Measurements from ENCODE around the gene TLE5.
"Not testable (repeated sequence)": the region's sequence is repeated elsewhere in the genome, so short reads cannot be mapped to it uniquely, and the experiment has no call there.

The TLE5 gene

GRCh38 chr19:3041327-3041726 is 21.0 kb downstream of the TLE5 start:
- no peak for DNase-seq

DNA sequence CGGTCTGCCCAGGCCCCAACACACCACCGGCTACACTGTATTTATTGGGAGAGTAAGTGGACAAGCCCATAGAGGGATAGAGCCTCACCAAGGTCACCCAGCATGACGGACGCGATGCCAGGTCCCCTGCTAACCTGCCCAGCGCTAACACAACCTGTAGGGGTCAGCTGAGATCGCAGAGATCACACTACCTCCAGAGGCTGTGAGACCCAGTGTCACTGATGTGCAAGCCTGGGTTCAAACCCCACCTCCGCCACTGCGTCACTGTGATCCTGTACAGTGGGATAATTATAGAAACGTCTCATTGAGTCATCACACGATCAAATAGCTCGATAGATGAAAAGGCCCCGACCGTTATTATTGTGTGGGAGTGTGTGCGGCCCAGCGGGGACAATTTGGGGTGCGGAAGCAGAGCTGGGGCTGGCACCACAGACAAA is 22.6 kb downstream of the TLE5 start:
- DNase-seq, result no peak

GRCh38 chr19:3039125-3039524 is 23.2 kb downstream of the TLE5 start:
- DNase-seq, result no peak

DNA sequence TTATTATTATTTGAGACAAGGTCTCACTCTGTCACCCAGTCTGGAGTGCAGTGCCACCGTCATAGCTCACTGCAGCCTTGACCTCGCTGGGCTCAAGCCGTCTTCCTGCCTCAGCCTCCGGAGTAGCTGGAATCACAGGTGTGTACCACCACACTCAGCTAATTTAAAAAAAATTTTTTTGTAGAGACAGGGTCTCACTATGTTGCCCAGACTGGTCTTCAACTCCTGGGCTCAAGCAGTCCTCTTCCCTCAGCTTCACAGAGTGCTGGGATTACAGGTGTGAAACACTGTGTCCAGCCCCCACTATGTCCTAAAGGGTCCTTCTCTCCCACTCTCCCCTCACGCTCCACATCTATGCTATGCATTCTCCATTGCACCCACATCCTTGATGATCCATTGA is 24.1 kb downstream of the TLE5 start:
- DNase-seq, result no peak

DNA sequence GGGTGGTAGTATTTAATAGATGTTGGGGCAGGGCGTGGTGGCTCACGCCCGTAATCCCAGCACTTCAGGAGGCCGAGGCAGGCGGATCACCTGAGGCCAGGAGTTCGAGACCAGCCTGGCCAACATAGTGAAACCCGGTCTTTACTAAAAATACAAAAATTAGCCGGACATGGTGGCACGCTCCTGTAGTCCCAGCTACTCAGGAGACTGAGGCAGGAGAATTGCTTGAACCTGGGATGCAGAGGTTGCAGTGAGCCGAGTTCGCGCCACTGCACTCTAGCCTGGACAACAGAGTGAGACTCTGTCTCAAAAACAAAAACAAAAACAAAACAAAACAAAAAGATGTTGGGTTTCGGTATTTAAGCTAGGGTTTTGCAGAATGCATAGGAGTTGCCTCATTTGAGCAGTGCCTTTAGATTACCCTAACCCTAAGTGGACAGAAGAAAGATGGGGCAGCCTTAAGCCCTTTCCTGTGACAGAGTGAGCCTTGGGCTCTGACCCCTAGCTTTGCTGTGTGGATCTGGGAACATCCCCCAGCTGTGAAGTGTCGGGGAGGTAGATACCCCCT is 25.2 kb downstream of the TLE5 start:
- DNase-seq, result not testable (repeated sequence)

- peak; percentile 93 for DNase-seq
Measured at GRCh38 chr19:3036119-3036976, 25.9 kb downstream of the TLE5 start.

- peak; percentile 99 for DNase-seq
Measured at GRCh38 chr19:3035542-3036118, 26.7 kb downstream of the TLE5 start.

DNA sequence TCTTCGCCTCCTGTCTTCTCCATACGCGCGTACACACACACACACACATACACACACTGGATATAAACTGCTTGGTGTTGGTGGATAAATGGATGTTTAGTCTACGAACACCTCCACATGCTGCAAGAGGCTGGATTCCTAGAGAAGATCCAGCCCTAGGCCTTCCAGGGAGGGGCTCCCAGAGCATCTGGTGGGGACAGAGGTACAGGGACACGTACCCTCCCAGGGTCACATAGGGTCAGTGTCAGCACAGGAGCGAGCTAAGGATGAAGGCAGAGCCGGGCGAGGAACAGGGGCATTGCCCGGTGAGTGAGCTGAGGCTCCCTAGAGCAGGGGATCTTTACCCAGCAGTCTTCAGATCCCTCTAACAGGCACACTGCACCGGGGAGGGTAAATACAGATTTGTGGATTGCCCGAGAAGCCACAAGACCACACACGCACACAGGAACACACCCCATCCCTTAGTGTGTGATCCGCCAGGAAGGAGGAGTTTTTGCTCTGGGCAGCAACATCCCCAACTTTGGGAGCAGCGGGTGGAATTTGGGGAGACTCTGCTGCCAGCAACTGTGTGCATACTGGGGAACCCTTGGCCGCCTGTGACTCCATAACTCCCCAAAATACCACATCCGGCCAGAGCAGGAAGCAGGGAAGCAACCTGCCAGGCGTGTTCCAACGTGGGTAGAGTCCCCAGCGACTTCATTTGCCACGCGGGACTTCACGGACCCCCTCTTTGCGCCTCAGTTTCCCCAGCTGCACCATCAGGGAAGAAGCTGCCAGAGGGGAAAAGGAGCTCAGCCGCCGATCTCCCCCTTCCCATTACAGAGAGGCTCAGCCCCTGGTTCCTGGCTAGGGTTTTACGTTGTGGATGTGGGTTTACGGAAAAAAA is 27.4 kb downstream of the TLE5 start:
- no peak for DNase-seq

GRCh38 chr19:3034406-3034655 is 28.0 kb downstream of the TLE5 start:
- DNase-seq, result no peak

DNA sequence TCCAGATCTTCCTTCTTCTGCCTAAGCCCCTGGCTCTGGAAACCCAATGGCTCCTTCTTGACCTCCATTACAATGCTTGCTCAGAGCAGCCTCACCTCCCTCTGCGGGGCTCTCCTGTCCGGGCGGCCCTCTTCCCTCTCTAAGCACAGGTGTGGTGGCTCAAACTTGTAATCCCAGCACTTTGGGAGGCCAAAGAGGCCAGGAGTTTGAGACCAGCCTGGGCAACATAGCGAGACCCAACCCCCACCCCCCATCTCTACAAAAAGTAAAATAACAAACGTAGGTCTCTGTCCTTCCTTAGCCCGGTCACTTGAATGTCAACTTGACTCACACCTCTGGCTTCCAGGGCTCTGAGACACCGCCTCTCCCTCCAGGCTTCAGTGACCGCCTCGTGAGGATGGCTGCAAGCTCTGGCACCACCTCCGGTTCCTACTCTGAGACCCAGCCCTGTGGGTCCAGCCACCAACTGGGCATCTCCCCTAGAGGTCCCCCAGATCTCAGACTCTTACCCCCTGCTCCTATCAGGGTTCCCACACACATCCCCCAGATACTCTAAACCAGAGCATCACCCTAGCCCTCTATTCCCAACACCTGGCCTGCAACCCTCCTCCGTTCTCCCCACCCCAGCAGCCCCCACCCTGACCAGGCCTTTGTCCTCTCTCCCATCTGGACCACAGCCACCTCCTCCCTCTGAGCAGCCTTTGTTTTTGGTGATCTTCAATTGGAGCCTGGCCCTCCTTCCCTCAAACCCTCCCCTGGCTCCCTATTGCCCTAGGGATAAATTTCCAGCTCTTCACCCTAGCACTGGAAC is 28.5 kb downstream of the TLE5 start:
- DNase-seq, result no peak

DNA sequence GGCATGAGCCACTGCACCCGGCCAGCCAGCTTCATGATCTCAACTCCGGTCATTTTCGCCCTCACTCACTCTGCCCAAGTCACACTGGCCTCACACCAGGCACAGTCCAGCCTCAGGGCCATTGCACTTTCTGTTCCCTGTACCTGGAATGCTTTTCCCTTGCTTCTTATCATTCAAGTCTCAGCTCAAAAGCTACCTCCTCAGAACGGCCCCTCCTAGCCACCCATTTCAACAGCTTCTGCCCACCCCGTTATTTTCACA is 30.8 kb downstream of the TLE5 start:
- DNase-seq, result no peak

DNA sequence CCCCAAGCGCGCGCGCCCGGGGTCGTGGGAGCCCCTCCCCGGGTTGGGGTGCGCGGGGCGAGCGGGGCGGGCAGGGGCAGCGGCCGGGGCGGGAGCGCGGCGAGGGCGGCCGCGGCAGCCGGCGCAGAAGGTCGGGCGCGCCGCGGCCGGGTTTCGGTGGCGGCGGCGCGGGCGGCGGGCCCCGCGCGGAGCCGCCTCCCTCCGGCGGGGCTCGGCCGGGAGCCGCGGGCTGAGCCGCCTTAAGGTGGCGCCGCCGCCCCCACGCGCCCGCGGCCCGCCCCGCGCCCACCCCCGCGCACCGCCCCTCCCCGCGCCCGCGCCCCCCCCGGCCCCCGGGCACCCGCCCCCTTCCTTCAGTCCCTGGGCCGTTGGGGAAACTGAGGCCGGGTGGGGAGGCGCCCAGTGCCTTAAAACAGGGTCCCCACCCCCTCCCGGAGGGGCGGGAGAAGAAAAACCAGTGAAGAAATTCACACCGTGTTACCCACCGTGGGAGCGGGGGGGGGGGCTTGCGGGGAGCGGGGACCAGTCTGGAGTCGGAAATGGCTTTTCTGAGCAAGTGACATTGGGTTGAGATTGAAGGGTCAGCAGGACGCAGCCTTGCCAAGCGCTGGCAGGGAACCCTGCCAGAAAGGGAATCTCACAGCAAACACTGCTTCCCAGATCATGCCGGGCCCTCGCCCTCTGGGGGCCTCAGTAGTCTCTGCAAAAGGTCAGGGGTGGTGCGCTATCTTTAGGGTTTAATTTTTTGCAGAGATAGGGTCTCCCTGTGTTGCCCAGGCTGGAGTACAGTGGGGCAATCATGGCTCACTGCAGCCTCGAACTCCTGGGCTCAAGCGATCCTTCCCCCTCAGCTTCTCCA is 33.0 kb downstream of the TLE5 start, which contains the start of gene TLE2:
Gene TLE2 (minus strand): TSS at position 216 of the 859 bp plus-strand sequence. CDS start 376 bp downstream, outside the sequence.
- DNase-seq, result peak; percentile 13

GRCh38 chr19:3028305-3029064 is 33.8 kb downstream of the TLE5 start:
- DNase-seq, result peak; percentile 48

DNA sequence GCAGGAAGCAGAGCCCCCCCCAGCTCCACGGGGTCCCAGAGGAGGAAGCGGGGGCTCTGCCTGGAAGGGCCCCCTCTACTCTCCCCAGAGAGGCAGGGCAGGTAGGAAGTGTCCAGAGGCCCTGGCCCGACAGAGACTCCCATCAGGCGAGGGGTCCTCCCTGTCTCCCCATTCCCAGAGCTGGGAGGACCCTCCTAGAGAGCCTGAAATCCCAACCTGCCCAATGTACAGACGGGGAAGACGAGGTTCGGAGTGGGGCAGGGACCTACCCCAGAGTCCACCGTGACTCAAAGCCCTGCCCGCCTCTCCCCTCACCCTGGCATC is 34.4 kb downstream of the TLE5 start:
- DNase-seq, result no peak

- DNase-seq, result no peak
Measured at GRCh38 chr19:3027292-3027691, 35.0 kb downstream of the TLE5 start.

GRCh38 chr19:3026768-3027167 is 35.5 kb downstream of the TLE5 start:
- DNase-seq, result no peak

DNA sequence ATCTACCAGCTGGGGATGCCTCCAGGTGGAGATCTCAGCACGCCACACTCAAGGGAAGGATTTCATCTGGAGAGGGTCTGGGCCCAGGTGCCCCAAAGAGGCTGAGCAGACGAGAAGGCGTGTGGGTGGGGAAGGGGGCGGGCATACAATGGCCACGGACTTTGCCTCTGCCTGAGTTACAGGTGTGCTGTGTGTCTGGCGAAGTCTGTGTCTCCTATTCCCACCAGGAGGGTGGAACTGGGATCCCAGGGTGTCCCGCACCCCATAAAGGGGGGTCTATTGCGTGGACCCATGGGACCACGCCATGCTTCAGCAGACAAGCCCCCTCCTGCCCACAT is 36.8 kb downstream of the TLE5 start:
- DNase-seq, result no peak

- DNase-seq, result no peak
Measured at GRCh38 chr19:3024870-3025548, 37.3 kb downstream of the TLE5 start.

DNA sequence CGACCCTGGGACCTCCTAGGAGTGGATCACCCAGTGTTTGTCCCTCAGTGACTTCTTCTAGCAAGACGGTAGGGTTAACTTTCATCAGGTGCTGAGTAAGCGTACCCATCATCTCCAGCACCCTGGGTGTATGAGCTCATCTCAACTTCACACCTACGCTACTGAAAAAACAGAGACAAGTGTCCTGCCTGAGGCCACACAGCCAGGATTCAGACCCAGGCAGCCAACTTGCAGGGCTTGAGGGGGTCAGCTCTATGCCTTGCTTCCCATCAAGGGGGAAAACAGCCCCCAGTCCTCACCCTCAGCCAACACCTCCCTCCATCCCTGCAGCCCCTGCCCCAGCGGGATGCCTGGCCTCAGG is 37.8 kb downstream of the TLE5 start:
- DNase-seq, result no peak

GRCh38 chr19:3020321-3020960 is 41.9 kb downstream of the TLE5 start:
- no peak for DNase-seq
